Measurements from ENCODE around the gene LPAR2.

Gene LPAR2

DNA sequence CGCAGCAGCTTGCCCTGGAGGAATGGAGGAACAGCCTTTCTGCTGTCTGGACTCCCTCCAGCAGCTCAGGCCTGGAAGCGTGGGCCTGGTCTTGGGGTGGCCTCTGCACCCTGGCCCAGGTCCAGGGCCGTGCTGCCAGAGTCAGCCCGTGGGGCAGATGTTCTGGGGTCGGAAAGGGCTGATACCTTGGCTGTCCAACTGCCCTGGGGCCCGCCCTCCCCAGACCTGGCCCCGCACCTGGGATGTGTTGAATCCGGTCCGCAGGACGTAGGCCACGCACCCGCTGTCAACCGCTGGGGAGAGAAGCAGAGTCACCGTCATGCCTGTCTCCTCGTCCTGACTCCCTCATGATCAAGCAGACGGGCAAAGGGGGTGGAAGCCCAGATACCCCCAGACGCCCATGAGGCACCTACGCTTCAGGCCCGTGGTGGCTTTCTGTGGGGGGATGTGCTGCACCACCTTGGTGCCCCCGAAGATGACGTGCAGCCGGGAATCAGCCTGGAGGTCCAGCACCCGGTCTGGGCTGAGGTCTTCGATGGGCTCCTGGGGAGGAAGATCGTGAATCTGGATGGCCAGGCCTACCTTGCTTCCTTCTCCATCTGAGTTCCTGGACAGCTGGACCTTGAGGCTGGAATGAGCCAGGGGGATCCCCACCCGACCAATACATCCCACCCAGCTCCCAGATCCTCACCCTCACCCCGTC lies 27.8 kb upstream of the LPAR2 start:
- intact Hi-C loops (cut with DNase I; ENCODE audit: low total_unique reads): no loop called here
- Histone ChIP-seq H3K4me3 (no peak overlapping the region), H3K4me1 (no peaks in the 10 kb centered on the region), H3K36me3 (peaks cover 90 to 98% (median 92%) of the 10 kb centered on the region in 3 donors), H3K27ac (no peak overlapping the region), H3K9me3 (no peaks in the 10 kb centered on the region), H3K27me3 (no peaks in the 10 kb centered on the region)
- TF ChIP-seq, protein P1, sequence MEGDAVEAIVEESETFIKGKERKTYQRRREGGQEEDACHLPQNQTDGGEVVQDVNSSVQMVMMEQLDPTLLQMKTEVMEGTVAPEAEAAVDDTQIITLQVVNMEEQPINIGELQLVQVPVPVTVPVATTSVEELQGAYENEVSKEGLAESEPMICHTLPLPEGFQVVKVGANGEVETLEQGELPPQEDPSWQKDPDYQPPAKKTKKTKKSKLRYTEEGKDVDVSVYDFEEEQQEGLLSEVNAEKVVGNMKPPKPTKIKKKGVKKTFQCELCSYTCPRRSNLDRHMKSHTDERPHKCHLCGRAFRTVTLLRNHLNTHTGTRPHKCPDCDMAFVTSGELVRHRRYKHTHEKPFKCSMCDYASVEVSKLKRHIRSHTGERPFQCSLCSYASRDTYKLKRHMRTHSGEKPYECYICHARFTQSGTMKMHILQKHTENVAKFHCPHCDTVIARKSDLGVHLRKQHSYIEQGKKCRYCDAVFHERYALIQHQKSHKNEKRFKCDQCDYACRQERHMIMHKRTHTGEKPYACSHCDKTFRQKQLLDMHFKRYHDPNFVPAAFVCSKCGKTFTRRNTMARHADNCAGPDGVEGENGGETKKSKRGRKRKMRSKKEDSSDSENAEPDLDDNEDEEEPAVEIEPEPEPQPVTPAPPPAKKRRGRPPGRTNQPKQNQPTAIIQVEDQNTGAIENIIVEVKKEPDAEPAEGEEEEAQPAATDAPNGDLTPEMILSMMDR (IDR thresholded peaks at IDR 0.05): no peak
- no peak for DNase-seq

DNA sequence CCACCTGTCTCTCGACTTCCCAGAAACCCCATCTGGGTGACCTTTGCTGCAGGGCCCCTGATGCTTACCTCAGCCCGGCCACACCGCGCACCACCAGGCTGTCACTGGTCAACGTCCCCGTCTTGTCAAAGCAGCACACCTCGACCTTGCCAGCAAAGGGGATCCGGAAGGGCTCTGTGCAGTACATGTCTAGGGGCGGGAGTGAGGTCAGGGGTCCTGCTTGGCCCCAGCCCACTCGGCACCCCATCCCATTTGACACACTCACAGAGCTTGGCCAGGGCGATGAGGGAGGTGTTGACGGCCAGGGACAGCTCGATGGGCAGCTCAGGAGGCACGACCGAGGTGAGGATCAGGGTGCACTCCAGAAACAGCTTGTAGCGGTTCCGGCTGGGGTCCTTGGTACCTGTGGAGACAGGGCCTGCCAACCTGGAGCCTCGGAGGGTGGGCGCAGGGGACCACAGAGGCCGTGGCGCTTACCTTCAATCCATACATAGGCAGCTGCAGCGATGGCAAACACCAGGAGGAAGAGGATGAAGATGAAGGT lies 27.1 kb upstream of the LPAR2 start:
- TF ChIP-seq, protein P1 (IDR thresholded peaks at IDR 0.05): no peak
- Histone ChIP-seq H3K27me3 (no peaks in the 10 kb centered on the region), H3K27ac (no peak overlapping the region), H3K36me3 (peaks cover 97 to 100% (median 98%) of the 10 kb centered on the region in 3 donors), H3K4me1 (no peaks in the 10 kb centered on the region), H3K9me3 (no peaks in the 10 kb centered on the region), H3K4me3 (no peak overlapping the region)
- DNase-seq: no peak
- intact Hi-C loops (cut with DNase I; ENCODE audit: low total_unique reads): no loop called here

DNA sequence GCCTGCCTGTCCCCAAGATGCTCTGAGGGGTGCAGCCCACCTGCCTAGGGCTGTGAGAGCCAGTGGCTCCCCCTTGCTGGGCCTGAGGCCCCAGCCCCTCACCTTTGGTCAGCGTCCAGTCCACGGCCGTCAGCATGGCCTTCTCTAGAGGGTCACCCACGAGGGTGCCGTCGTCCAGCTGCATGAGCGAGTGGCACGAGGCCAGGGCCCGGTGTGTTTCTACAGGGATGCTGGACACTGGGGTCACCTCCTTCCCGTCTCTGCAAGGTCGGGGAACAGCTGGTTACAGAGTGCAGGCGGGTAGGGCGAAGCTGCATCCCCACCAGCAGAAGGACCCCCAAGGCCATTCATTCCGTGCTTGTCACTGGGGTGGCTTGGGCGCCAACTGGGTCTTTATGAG lies 26.4 kb upstream of the LPAR2 start:
- no peaks in the 10 kb centered on the region for H3K9me3 ChIP-seq
- peaks cover 98 to 100% (median 98%) of the 10 kb centered on the region in 3 donors for H3K36me3 ChIP-seq
- no peak for DNase-seq

DNA sequence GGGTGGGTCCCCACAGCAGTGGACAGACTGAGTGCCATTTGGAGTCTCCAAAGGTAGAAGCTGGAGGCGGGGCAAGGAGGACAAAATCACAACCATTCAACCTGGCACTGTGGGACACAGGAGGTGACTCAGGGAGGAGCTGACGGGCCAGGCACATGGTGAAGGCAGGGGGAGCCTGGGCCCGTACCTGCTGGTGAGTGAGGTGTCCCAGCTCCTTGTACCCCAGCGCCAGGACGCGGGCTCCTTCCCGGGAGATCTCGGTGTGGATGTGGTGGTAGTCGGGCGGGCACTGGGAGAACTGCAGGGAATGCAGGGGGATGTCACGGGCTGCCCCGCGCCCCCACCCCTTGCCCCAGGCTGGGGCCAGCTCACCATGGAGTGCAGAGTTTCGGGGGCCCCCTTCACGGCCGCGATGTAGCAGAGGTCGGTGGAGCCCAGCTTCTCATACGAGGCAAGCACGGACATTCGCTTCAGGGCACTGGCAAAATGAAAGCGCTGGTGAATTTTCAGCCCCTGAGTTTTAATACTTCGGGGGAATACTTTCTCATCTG lies 25.7 kb upstream of the LPAR2 start:
- Histone ChIP-seq H3K4me3 (no peak overlapping the region), H3K36me3 (peaks cover 92 to 100% (median 98%) of the 10 kb centered on the region in 3 donors)

More for the DNA sequence above, 26.4 kb upstream of the LPAR2 start:
- Histone ChIP-seq H3K4me1 (no peaks in the 10 kb centered on the region), H3K27ac (no peak overlapping the region), H3K4me3 (no peak overlapping the region), H3K27me3 (no peaks in the 10 kb centered on the region)
- intact Hi-C loops (cut with DNase I; ENCODE audit: low total_unique reads): no loop called here
- TF ChIP-seq, protein P1 (IDR thresholded peaks at IDR 0.05): no peak

DNA sequence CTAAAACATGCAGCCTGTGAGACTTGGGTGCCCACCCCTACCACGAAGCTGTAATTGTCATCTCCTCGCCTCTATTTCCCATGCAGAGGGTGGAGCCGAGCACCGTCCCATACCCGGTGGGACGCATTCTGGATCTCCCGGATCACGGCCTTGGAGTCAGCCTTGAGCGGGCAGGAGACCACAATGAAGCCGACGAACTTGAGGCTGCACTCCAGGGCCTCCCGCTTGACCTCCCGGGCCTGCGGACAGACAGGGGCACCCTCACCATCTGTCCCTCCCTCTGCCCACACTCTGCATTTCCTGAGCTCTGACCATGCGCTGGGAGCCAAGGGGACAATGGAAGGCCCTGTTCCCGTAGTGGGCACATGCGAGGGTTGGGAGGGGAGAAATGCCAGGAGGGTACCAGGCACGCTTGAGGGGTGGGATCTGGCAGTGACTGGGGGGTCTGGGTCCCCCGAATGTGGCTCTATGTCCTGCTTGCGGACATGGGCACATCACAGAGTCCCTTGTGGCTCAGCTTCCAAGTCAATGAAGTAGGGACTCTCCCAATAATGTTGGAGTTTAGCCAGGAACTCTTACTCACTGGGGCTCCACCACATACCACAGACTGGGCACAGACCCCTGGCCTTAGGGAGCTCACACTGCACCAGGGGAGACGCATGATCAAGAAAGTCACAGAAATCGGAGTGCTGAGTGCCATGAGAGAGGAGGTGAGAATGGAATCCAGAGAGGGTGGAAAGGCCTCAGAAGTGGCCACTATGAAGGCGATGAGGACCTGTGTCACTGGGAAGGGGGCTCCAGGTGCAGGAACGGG lies 24.7 kb upstream of the LPAR2 start:
- no peak overlapping the region for H3K27ac ChIP-seq
- intact Hi-C loops (cut with DNase I; ENCODE audit: low total_unique reads): no loop called here
- no peaks in the 10 kb centered on the region for H3K4me1 ChIP-seq
- no peaks in the 10 kb centered on the region for H3K27me3 ChIP-seq
- H3K9me3 ChIP-seq: no peaks in the 10 kb centered on the region
- no peak for DNase-seq
- peaks cover 89 to 100% (median 93%) of the 10 kb centered on the region in 3 donors for H3K36me3 ChIP-seq
- TF ChIP-seq, protein P1 (IDR thresholded peaks at IDR 0.05): no peak
- H3K4me3 ChIP-seq: no peak overlapping the region

More for the DNA sequence above, 25.7 kb upstream of the LPAR2 start:
- intact Hi-C loops (cut with DNase I; ENCODE audit: low total_unique reads): no loop called here
- TF ChIP-seq, protein P1 (IDR thresholded peaks at IDR 0.05): no peak
- Histone ChIP-seq H3K4me1 (no peaks in the 10 kb centered on the region), H3K27me3 (no peaks in the 10 kb centered on the region), H3K9me3 (no peaks in the 10 kb centered on the region), H3K27ac (no peak overlapping the region)
- no peak for DNase-seq
